AG10803 (cell line): ENCODE data around the gene HOXD9.

ENCODE experiments used
- DNase-seq: peaks from one replicate; pipeline ENCODE4 v3.0.0; 2010; ENCODE audit warnings: low read depth
- H3K4me3 ChIP-seq: 2 replicates; pipeline ENCODE4 v1.5.1; 2011; ENCODE audit warnings: mild to moderate bottlenecking, low read length, control low read depth
- TF ChIP-seq, protein P1 (sequence below): conservative IDR thresholded peaks from 2 replicates; pipeline ENCODE4 v1.5.1; 2011; ENCODE audit warnings: mild to moderate bottlenecking, low read length, control low read depth, inconsistent platforms

HOXD9 gene

DNA sequence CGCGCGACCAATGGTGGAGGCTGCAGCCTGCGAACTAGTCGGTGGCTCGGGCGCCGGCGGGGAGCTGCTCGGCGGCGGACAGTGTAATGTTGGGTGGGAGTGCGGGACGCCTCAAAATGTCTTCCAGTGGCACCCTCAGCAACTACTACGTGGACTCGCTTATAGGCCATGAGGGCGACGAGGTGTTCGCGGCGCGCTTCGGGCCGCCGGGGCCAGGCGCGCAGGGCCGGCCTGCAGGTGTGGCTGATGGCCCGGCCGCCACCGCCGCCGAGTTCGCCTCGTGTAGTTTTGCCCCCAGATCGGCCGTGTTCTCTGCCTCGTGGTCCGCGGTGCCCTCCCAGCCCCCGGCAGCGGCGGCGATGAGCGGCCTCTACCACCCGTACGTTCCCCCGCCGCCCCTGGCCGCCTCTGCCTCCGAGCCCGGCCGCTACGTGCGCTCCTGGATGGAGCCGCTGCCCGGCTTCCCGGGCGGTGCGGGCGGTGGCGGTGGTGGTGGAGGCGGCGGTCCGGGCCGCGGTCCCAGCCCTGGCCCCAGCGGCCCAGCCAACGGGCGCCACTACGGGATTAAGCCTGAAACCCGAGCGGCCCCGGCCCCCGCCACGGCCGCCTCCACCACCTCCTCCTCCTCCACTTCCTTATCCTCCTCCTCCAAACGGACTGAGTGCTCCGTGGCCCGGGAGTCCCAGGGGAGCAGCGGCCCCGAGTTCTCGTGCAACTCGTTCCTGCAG, at the start of gene HOXD9:
TSS of gene HOXD9 (plus strand) at position 37 of the 728 bp plus-strand sequence. CDS start at position 87, 50 bp downstream.
- peak; percentile 84 for DNase-seq
- TF ChIP-seq, protein P1, sequence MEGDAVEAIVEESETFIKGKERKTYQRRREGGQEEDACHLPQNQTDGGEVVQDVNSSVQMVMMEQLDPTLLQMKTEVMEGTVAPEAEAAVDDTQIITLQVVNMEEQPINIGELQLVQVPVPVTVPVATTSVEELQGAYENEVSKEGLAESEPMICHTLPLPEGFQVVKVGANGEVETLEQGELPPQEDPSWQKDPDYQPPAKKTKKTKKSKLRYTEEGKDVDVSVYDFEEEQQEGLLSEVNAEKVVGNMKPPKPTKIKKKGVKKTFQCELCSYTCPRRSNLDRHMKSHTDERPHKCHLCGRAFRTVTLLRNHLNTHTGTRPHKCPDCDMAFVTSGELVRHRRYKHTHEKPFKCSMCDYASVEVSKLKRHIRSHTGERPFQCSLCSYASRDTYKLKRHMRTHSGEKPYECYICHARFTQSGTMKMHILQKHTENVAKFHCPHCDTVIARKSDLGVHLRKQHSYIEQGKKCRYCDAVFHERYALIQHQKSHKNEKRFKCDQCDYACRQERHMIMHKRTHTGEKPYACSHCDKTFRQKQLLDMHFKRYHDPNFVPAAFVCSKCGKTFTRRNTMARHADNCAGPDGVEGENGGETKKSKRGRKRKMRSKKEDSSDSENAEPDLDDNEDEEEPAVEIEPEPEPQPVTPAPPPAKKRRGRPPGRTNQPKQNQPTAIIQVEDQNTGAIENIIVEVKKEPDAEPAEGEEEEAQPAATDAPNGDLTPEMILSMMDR = no peak
- H3K4me3 ChIP-seq = peak within 1 kb of the TSS; percentile 66

DNA sequence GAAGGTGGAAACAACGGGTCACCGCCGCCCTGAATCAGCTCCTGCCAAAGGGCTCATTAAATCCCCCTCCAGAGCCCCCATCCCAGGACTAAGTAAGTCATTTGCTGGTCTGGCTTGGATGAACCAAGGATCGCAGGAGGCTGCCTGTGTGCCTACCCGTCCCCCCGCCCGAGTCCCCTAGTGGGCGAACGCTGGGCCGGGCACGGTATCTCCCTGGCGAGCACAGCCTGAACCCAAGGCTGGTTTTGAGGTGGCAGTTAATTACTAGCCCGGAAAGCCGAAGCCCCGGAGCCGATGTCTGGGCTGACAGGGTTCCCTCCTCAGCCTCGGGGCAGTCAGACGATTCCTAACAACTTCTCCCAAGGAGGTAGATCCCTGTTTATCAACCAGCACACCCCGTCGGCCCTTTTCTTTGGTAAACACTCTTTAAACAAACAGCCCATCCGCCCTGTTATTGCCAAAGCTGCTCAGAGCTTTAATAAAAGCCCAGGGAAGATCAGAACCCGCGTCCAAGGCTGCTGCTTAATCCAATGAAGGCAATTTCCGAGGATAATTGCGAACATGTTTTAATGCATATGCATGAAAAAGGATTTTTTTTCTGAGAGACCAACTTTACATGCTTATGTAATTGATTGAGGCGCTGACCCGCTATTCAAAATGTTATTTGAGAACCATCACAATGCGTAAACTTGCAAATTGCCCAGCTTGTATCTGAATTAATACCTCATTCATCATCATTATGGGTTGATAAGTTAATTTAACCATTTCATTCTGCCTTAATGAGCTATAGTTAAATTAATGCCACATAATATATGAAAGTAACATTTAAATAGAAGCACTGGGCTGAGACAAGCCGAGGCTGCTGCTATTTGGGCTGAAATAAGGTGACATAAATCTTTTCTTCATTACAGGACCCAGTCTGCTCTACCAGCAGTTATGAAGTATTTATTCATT, 49.3 kb upstream of the HOXD9 start:
- TF ChIP-seq, protein P1 = no peak
- no peak overlapping the region for H3K4me3 ChIP-seq
- no peak for DNase-seq

DNA sequence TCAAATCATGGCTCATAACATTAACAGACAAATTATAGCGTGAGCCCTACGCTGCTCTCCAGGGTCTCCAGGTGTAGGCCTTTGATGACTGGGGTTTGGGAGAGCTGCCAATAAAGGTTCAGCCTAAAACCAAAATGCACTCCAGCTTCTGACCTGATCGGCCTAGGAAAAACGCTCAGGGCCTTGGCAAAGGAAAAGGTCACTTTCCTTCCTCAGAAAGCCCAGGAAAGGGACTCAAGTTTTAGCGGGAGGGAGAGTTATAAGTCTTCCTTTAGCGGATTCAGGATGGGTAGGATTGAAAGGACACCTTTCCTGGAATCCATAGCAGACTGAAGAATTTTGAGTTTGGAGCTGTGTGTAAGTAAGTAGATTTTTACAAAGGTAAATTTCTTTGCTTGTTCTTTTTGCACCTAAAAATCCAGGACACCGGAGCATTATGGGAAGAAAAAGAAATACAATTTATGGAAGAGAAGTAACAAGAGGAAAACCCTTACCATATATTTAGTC, 47.5 kb upstream of the HOXD9 start:
- DNase-seq = no peak
- TF ChIP-seq, protein P1 = no peak
- H3K4me3 ChIP-seq = no peak overlapping the region

DNA sequence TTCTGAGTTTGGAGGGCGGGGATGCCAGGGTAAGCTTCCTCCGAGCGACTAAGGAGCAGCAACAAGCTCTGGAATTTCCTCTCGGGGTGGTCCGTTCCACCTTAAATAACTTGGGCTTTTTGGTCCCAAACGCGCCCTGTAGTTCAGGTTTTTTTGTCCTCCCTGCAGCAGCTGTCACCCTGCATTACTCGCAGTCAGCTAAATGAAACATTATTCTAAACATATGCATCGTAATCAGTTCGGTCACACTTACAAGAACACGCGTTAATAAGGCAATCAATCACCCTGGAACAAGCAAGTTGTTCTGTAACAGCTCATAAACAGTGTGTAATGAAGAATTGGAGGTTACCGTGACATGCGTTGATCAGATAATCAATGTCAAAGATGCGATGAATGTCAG, 47.0 kb upstream of the HOXD9 start:
- H3K4me3 ChIP-seq = no peak overlapping the region
- DNase-seq = no peak
- TF ChIP-seq, protein P1 = no peak

DNA sequence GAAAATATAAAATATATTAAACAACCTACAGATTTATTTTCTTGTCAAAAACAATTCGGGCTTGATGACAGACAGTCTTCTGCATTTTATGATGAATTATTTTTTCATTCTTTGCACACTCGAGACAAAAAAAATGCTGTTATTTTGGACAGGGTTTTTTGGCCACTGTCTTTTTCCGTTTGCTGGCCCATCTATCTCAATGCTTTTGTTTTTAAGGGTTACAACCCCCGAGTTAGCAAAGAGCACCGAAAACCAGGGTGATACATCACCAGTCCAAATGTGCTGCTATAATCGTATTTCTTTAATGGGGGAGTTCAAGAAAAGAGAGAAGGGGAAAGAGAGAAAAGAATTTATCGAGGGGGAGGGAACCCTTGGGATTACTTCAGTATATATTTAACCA, 46.5 kb upstream of the HOXD9 start:
- TF ChIP-seq, protein P1 = no peak
- H3K4me3 ChIP-seq = no peak overlapping the region
- DNase-seq = no peak

DNA sequence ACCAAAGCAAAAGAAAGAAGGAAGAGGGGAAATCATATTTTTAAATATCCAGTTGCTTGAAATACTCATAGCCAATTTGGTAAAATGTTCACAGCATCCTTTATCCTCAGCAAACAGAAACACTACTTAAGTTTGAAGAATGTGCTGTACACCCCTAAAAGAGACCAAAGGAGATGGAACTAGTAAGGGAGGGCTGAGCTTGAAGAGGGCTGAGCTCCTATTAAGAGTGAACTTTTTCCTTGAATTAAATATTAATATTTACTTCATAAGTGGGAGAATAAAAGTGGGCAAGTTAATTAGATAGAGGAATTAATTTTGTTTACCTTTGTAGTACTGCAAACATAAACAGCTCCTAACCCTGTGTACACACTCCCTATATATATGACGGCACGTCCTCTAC, 45.7 kb upstream of the HOXD9 start:
- no peak for DNase-seq
- H3K4me3 ChIP-seq = no peak overlapping the region
- TF ChIP-seq, protein P1 = no peak
